Loucy (cell line): ENCODE data around the gene BRAF.

ENCODE experiments used
- EZH2phosphoT487 ChIP-seq: fragments of 200-600 bp; IDR thresholded peaks from 2 replicates; pipeline ENCODE4 v1.6.1; 2018; ENCODE audit warnings: antibody characterized with exemption, mild to moderate bottlenecking, moderate library complexity, borderline replicate concordance
- TF ChIP-seq, protein P1 (sequence below): fragments of 200-600 bp; sonication (generic); conservative IDR thresholded peaks from 2 replicates; pipeline ENCODE4 v1.5.1; 2014; ENCODE audit warnings: mild to moderate bottlenecking, antibody characterized with exemption, low read length

DNA sequence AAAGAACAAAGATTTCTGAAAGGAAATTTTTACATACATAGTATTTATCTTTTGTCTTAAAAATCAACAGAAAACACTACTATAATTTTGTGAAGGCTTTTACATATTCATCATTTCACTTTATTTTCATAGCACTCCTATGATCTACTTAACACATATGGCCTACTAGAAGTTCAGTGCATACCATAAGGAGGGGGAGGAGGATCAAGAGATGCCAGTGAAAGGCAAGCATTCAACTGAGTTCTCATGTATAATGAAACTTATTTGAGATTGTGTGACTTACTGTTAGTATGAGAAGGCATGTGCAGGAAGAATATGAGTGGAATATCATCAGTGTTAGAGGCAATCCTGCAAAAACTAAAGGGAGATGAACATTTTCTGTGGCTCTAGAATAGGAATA, 10.6 kb downstream of the BRAF start:
- TF ChIP-seq, protein P1, sequence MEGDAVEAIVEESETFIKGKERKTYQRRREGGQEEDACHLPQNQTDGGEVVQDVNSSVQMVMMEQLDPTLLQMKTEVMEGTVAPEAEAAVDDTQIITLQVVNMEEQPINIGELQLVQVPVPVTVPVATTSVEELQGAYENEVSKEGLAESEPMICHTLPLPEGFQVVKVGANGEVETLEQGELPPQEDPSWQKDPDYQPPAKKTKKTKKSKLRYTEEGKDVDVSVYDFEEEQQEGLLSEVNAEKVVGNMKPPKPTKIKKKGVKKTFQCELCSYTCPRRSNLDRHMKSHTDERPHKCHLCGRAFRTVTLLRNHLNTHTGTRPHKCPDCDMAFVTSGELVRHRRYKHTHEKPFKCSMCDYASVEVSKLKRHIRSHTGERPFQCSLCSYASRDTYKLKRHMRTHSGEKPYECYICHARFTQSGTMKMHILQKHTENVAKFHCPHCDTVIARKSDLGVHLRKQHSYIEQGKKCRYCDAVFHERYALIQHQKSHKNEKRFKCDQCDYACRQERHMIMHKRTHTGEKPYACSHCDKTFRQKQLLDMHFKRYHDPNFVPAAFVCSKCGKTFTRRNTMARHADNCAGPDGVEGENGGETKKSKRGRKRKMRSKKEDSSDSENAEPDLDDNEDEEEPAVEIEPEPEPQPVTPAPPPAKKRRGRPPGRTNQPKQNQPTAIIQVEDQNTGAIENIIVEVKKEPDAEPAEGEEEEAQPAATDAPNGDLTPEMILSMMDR: no peak
- TF ChIP-seq EZH2phosphoT487: no peak
